Measurements from ENCODE around the gene PEF1. TPM values are rescaled to one million over a fixed set of nuclear protein-coding genes. Genes with fewer than 3 reads are reported as not detected.

The PEF1 gene
- total RNA-seq, 4 donors from 2014 or later: 101 to 124 (median 115) TPM

DNA sequence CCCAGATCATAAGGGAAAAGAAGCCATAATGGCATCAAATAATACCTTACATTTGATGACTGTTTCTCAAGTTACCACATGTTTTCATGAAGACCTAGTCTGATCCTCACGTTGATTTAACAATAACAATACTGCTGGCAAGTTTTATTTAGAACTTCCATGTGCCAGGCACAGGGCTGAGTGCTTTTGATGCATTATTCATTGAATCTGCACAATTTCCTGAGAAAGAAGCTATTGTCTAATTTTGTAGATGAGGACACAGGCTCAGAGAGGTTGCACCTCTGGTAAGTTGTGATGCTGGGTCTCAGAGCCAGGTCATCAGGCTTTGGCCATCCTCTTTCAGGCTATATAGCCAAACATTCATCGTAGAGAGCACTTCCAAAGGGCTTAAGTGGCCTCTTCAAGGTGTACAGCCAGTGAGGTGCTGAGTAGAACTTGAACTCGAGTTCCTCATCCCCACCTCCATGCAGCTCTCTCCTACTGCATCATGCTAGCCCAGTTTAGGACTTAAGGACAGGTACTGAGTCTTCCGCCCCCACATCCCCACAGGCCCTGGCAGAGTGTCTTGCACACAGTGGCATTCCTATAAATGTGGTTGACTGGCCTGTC, 8.3 kb upstream of the PEF1 start:
- DNase-seq (ENCODE audit: low spot score in 2 of 2): no peak
- 76% methylated on average over 4 of the region's 4 CpGs for WGBS, 2 donors
- intact Hi-C loops (cut with DNase I; ENCODE audit: low total_unique reads): no loop called here

GRCh38 chr1:31651766-31652165, 7.1 kb upstream of the PEF1 start:
- intact Hi-C loops (cut with DNase I; ENCODE audit: low total_unique reads): no loop called here

More for the DNA sequence above, 8.3 kb upstream of the PEF1 start:
- H3K4me3 ChIP-seq (ENCODE audit: low read depth, poor library complexity, severe bottlenecking): no peak overlapping the region
- no peak for TF ChIP-seq POLR2A (IDR thresholded peaks at IDR 0.05)
- TF ChIP-seq CTCF (IDR thresholded peaks at IDR 0.05): no peak

GRCh38 chr1:31651089-31651420, 6.4 kb upstream of the PEF1 start:
- no peak for DNase-seq (ENCODE audit: low spot score in 2 of 2)
- intact Hi-C loops (cut with DNase I; ENCODE audit: low total_unique reads): no loop called here
- no peak for TF ChIP-seq POLR2A (IDR thresholded peaks at IDR 0.05)
- TF ChIP-seq CTCF (IDR thresholded peaks at IDR 0.05): no peak
- WGBS, 2 donors: 10 to 30% methylated on average over 1 of the region's 1 CpG
- no peak overlapping the region for H3K4me3 ChIP-seq (ENCODE audit: low read depth, poor library complexity, severe bottlenecking)

More at GRCh38 chr1:31651766-31652165, 7.1 kb upstream of the PEF1 start:
- no peak overlapping the region for H3K4me3 ChIP-seq (ENCODE audit: low read depth, poor library complexity, severe bottlenecking)
- no peak for DNase-seq (ENCODE audit: low spot score in 2 of 2)
- WGBS, 2 donors: 40 to 48% methylated on average over 6 of the region's 6 CpGs
- no peak for TF ChIP-seq POLR2A (IDR thresholded peaks at IDR 0.05)
- TF ChIP-seq CTCF (IDR thresholded peaks at IDR 0.05): no peak

GRCh38 chr1:31650161-31651088, 5.7 kb upstream of the PEF1 start:
- H3K4me3 ChIP-seq (ENCODE audit: low read depth, poor library complexity, severe bottlenecking): no peak overlapping the region
- no peak for DNase-seq (ENCODE audit: low spot score in 2 of 2)
- no peak for TF ChIP-seq CTCF (IDR thresholded peaks at IDR 0.05)
- no peak for TF ChIP-seq POLR2A (IDR thresholded peaks at IDR 0.05)
- 54 to 56% methylated on average over 9 of the region's 9 CpGs for WGBS, 2 donors
- intact Hi-C loops (cut with DNase I; ENCODE audit: low total_unique reads): no loop called here

- DNase-seq (ENCODE audit: low spot score in 2 of 2): no peak
- 49 to 59% methylated on average over 9 of the region's 9 CpGs for WGBS, 2 donors
- intact Hi-C loops (cut with DNase I; ENCODE audit: low total_unique reads): no loop called here
- TF ChIP-seq CTCF (IDR thresholded peaks at IDR 0.05) (no peak), POLR2A (IDR thresholded peaks at IDR 0.05) (no peak)
- no peak overlapping the region for H3K4me3 ChIP-seq (ENCODE audit: low read depth, poor library complexity, severe bottlenecking)
Measured at GRCh38 chr1:31648641-31649357, 4.1 kb upstream of the PEF1 start.
